Stimulated activated effector memory CD8-positive, alpha-beta T cell treated with anti-CD3 and anti-CD28 coated beads, Interleukin-12 subunit alpha, Interleukin-12 subunit beta, amount 100 ng/mL, for 72 hours (primary cell): Measurements from ENCODE around the gene CORO7.

Experiments
- ATAC-seq: fragments of 150-1000 bp; cut with Tn5 transposase; 2 replicates; pipeline ENCODE4 v1.10.0; 2021
- DNase-seq, 2 donors: peaks; one replicate each; pipeline ENCODE4 v3.0.0; 2021 to 2022; ENCODE audit warnings: low spot score in 2 of 2
- H3K27ac Mint-ChIP-seq: one replicate; pipeline ENCODE4 v1.8.0; 2022; ENCODE audit warnings: mild to moderate bottlenecking, mixed read lengths
- H3K36me3 Mint-ChIP-seq: one replicate; pipeline ENCODE4 v1.8.0; 2022; ENCODE audit warnings: mild to moderate bottlenecking, mixed read lengths
- H3K4me1 Mint-ChIP-seq: one replicate; pipeline ENCODE4 v1.8.0; 2022; ENCODE audit warnings: mixed read lengths
- H3K4me3 Mint-ChIP-seq: one replicate; pipeline ENCODE4 v1.8.0; 2022; ENCODE audit warnings: mild to moderate bottlenecking, mixed read lengths
- H3K9me3 Mint-ChIP-seq: one replicate; pipeline ENCODE4 v1.8.0; 2022; ENCODE audit warnings: mixed read lengths

Gene CORO7

DNA sequence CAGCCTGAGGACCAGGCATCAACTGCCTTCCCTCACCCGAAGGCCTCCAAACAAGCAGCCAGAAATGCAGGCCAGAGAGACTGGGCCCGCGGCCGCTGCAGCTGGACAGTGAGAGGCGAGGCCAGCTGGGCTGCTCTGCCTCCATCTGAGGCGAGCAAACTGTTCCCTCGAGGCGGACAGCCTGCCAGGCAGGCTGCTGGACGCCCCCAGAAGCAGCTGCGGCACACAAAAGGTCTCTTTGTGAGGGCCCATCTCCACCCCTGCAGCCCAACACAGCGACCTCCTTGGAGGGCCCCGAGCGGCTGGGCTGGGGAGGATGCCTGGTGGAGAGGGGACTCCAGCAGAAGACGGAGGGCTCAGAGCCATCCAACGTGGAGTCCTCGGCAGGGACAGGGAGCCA lies 4.7 kb downstream of the CORO7 start:
- H3K36me3 Mint-ChIP-seq = peaks cover 90% of the 10 kb centered on the region
- no peaks in the 10 kb centered on the region for H3K9me3 Mint-ChIP-seq
- H3K4me3 Mint-ChIP-seq = no peak overlapping the region
- peaks cover 41% of the 10 kb centered on the region for H3K4me1 Mint-ChIP-seq
- ATAC-seq (no peak), DNase-seq (no peak)
- H3K27ac Mint-ChIP-seq = peak overlapping the region; percentile 56

DNA sequence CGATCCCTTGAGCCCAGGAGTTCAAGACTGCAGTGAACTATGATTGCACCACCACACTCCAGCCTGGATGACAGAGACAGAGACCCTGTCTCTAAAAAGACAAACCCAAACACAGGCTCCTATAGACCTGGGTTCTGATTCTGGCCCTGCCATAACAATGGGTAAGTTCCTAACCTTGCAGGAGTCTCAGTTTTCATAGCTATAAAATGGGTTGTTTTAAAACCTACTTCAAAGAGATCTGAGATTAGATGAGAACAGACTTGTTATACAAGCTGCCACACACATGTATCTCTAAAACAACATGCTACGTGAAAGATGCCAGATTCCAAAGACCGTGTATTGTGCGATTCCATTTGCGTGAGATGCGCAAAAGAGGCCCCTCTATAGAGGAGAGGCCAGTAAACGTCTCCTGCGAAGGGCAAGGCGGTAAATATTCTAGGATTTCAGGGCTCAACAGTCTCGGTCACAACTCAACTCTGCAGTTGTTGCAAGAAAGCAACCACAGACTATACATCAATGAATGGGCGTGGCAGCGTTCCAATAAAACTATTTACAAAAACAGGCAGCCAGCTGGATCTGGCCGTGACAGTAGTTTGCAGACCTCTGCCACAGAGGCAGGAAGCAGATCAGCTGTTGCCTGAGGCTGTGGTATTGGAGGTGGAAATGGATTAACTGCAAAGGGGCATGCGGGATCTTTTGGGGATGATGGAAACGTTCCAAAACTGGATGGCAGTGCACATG lies 5.9 kb downstream of the CORO7 start:
- ATAC-seq (no peak), DNase-seq (no peak)
- Mint-ChIP-seq H3K36me3 (peaks cover 99% of the 10 kb centered on the region), H3K4me3 (no peak overlapping the region), H3K4me1 (peaks cover 36% of the 10 kb centered on the region), H3K9me3 (no peaks in the 10 kb centered on the region), H3K27ac (peak overlapping the region; percentile 56)

DNA sequence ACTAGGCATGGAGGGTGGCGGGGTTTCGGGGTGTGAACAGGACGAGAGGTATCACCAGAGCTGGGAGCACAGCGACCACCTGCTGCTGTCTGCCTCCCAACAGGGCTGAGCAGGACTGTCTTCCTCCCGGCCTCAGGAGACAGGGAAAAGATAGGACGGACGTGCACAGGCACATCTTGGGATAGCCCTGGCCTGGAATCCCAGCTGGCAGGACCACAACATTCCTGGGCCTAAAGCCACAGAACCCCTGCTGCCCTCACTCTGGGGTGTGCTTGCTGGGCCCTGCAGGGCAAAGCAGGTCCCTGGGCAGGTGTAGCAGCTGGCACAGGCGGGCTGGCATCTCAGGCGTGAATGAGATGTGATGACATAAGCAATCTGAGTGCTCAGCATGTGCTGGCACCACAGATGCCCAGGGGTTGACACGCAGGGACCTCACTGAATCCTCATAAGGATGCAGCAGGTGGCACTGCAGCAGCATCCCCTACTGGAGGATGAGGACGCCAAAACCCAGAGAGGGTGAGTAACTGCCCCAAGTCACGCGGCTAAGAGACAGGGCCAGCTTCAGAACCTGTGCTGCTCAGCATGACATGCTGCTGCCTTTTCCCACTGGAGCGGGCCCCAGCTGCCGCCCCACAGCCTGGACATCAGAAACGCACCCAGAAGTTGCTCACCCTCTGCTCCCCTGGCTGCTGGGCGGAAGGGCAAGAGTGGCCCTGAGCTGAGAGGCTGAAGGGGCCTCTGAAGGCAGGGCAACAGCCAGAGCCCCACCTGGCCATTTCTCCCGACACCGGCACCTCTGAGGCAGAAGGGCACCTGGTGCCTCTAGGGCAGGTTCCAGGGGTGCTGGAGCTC lies 7.1 kb downstream of the CORO7 start:
- H3K4me1 Mint-ChIP-seq = peaks cover 31% of the 10 kb centered on the region
- ATAC-seq = no peak
- H3K4me3 Mint-ChIP-seq = no peak overlapping the region
- no peak for DNase-seq
- no peaks in the 10 kb centered on the region for H3K9me3 Mint-ChIP-seq
- H3K36me3 Mint-ChIP-seq = peaks cover 99% of the 10 kb centered on the region
- peak overlapping the region; percentile 8 for H3K27ac Mint-ChIP-seq

DNA sequence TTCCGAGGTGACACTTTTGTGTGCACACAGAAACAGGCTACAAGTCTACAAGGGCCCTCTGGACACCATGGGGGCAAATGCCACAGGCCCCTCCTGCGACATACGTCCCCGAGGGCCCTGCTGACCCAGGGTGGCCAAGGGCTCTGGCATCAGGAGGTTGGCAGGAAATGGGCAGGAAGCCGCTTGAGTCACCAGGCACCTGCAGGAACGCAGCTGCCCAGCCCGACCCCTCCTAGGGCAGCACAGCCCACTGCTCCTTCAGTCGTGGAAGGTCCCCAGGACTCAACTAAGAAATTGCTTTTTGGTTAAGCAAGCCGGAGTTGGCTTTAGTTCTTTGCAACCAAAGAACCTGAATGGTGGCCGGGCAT lies 8.1 kb downstream of the CORO7 start:
- peak overlapping the region; percentile 8 for H3K27ac Mint-ChIP-seq
- ATAC-seq = no peak
- H3K9me3 Mint-ChIP-seq = no peaks in the 10 kb centered on the region

DNA sequence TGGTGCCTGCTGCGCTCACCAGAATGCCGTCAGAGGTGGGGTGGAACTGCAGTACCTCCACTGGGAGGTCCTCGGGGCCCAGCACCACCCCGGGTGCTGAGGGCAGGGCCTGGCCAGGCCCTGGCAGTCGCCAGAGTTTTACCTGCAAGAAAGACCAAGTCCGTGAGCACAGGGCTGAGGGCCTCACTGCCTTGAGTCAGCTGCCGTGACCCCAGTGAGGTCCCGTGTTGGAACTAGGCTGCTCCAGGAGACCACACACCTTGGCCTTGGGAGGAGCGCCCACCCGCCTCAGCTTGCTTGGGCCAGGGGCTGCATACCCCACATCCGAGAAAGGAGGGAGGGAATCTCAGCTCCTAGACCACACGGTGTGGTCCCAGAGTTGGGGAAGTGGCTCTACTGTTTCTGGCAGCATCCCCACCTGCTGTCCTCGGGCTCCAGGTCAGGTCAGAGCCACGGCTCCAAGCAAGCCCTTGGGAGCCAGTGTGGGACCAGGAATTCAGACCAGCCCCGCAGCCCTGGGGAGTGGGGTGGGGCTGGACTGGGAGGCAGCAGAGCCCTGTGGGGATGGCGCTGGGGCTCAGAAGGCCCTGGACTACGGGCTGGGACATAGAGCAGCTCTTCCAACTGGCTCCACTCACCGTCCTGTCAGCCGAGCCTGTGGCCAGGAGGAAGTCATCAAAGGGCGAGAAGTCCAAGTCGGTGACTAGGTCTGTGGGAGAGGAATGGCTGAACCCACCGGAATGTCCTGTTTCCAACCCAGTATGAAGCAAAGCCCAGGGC lies 8.7 kb downstream of the CORO7 start:
- H3K27ac Mint-ChIP-seq = no peak overlapping the region
- peaks cover 22% of the 10 kb centered on the region for H3K4me1 Mint-ChIP-seq
- H3K36me3 Mint-ChIP-seq = peaks cover 100% of the 10 kb centered on the region
- no peaks in the 10 kb centered on the region for H3K9me3 Mint-ChIP-seq
- DNase-seq (no peak), ATAC-seq (no peak)
- no peak overlapping the region for H3K4me3 Mint-ChIP-seq

More for the DNA sequence above, 8.1 kb downstream of the CORO7 start:
- Mint-ChIP-seq H3K36me3 (peaks cover 100% of the 10 kb centered on the region), H3K4me3 (no peak overlapping the region), H3K4me1 (peaks cover 28% of the 10 kb centered on the region)
- DNase-seq = no peak

DNA sequence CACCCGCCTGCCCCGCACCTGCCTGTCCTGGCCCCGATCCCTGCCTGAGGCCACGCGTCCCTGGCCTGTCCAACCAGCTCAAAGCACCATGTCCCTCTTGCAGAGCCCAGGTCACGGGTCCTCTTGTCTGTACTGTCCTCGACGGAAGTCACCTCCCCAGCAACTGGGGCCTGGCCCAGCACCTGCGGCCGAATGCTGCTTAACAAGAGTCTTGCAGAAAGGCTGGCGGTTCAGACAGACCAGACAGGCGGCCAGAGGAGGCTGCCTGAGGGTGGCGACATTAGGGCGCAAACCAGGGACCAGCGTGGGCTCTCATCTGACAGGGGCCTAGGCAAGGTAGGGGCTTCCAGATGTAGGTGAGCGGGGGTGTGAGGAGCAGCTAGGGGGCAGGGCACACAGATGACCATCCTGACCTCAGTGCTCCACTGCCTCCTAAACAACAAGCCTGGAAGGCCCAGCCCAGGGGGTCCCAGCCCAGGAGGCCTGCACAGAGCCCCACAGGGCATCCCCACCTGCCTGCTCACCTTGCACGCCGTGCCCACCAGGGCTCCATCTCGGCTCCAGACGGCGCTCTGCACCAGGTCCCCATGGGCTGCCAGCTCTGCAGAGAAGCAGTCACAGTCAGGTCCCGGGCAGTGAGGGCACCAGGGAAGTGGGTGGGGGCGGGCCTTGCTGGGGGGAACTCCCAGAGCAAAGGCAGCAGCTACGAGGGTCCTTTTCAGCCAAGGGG lies 11.3 kb downstream of the CORO7 start:
- peaks cover 20% of the 10 kb centered on the region for H3K4me1 Mint-ChIP-seq
- no peaks in the 10 kb centered on the region for H3K9me3 Mint-ChIP-seq
- peaks cover 100% of the 10 kb centered on the region for H3K36me3 Mint-ChIP-seq
- DNase-seq (no peak), ATAC-seq (peak; percentile 9)
- peak overlapping the region; percentile 84 for H3K27ac Mint-ChIP-seq
- H3K4me3 Mint-ChIP-seq = no peak overlapping the region

DNA sequence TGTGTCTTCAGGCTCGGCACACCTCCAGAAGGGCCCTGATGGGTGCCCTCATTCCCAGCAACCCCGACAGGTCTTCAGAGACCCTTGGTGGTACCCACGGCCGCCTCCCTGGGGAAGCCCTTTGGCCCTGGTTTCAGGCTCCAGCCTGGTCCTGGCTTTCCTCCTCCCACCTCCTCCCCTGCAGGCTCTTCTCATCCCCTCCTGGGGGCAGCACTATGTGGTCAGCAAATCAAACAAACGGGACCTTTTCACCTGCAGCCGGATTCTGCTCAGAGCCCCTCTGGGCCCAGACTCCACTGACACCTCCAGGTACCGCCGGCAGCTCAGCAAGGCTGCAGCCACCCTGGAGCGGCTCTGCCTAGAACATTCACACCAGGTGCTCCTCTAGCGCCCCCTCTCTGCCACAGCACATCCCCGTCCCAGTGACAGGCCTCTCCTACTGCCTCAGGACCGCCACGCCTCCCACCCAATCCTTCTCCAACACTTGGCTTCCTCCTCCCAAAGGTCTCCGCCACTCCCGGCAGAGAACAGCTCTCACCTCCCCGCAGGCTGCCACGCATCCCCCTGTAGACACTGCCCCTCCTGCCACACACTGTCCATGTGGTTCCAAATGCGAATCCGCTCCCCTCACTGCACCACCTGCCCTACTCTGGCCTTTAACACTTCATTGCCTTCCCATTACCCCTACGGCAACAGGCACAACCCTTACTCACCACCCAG lies 12.0 kb downstream of the CORO7 start:
- H3K27ac Mint-ChIP-seq = peak overlapping the region; percentile 84

DNA sequence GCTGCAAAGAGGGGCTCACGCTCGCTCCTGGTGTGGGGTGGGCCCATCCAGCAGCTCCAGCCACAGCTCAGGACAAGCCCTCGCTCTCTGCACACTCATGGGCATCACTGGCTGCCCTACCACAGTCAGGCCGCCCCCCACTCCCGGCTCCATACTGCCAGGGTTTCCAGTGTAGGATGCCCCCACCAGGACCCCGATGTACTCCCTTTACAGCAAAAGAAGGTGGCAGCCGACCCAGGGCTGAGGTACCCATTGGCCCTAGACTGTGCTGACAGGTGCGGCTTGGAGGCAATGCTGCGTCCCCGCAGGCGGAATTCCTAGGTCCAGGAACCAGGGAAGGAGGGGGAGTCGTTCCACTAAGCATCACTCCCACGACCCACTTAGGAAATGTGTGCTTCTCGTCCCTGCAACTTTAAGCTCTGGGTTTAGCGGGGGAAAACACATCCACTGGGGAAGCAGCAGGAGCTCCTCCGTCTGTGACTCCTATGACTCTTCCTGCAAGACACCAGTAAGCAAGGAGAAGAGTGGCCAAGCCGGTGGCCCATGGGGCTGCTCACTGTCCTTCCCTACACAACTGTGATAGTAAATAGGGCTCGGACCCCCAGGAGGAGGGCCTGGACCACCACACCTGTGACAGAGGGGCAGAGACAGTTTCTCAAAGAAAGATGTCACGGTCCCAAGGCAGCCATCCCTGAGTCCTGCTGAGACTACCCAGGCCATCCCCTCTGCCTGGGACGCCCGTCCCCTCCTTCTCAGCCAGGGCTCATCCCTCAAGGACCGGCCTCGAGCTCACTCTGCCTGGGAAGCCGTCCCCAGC lies 13.1 kb downstream of the CORO7 start:
- Mint-ChIP-seq H3K4me1 (peaks cover 30% of the 10 kb centered on the region), H3K36me3 (peaks cover 100% of the 10 kb centered on the region), H3K4me3 (no peak overlapping the region), H3K9me3 (no peaks in the 10 kb centered on the region), H3K27ac (no peak overlapping the region)
- DNase-seq (no peak), ATAC-seq (no peak)

More for the DNA sequence above, 12.0 kb downstream of the CORO7 start:
- Mint-ChIP-seq H3K4me3 (no peak overlapping the region), H3K9me3 (no peaks in the 10 kb centered on the region), H3K36me3 (peaks cover 100% of the 10 kb centered on the region), H3K4me1 (peaks cover 26% of the 10 kb centered on the region)
- peak; percentile 52 for ATAC-seq
- DNase-seq = no peak

DNA sequence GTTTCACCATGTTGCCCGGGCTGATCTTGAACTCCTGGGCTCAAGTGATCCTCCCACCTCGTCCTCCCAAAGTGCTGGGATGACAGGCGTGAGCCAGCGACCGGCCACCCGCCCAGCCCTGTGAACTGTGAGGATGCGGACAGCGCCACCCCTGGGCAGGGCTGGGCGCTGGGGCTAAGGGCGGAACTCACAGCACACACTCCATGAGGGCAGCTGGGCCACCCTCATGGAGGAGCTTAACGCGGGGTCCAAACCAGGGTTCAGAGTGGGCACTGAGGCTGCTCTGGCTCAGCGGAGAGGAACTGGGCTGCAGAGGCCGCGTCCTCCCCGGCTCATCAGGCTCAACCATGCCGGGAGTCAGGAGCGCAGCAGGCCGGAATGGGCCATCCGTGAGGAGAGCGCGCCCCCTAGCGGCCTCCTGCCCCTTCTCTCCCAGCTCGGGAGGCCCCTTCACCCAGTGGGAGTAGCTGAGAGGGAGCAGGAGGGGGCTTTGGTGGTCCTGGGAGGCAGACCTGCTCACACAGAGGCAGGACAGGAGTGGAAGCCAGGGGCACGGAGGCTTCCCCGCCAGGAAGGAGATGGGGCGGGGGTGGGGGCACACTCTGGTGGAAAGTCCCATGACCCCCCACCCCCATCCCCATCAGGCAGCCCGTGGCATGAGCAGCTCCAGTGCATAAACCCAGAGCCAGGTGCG lies 13.8 kb downstream of the CORO7 start:
- H3K36me3 Mint-ChIP-seq = peaks cover 100% of the 10 kb centered on the region
- H3K9me3 Mint-ChIP-seq = no peaks in the 10 kb centered on the region
- DNase-seq (peak; percentile 64 to 80), ATAC-seq (peak; percentile 80)
- H3K4me1 Mint-ChIP-seq = peaks cover 30% of the 10 kb centered on the region
- no peak overlapping the region for H3K4me3 Mint-ChIP-seq
- no peak overlapping the region for H3K27ac Mint-ChIP-seq

DNA sequence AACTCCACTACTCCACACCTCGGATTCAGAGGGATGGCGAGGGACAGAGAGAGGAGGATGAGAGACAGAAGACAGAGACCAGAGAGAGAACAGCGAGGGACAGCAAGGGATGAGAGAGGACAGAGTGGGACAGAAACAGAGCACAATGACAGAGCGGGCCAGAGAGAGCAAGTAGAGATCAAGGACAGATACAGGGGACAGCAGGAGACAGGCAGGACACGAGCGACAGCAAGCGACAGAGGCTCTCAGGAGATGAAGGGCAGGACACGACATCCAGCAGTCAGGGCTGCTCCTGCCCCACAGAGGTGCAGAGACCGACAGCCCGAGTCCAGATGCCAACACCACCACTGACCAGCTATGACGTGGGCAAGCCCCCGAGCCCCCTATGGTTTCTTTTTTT lies 14.9 kb downstream of the CORO7 start:
- Mint-ChIP-seq H3K36me3 (peaks cover 100% of the 10 kb centered on the region), H3K4me1 (peaks cover 30% of the 10 kb centered on the region), H3K4me3 (no peak overlapping the region), H3K27ac (no peak overlapping the region), H3K9me3 (no peaks in the 10 kb centered on the region)
- DNase-seq (no peak), ATAC-seq (no peak)

DNA sequence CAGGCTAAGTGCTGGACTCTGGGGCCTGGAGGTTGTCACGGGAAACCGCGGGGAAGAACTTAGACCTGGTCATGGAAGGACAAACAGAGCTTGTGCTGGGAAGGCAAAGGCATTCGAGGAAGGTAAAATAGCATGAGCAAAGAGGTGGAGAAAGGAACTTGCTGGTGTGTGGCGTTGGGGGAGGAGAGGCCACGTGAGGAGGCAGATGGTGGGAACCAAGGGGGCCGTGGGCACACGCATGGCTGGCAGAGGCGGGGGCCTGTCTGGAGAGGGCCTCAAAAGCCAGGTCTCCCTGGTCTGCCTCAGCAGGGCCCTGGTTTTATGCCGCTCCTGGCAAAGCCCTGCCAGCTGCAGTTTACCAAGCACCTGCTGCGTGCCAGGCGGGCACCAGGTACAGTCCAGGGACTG lies 15.3 kb downstream of the CORO7 start:
- DNase-seq = no peak
- peaks cover 30% of the 10 kb centered on the region for H3K4me1 Mint-ChIP-seq
- peak overlapping the region; percentile 37 for H3K27ac Mint-ChIP-seq
- H3K9me3 Mint-ChIP-seq = no peaks in the 10 kb centered on the region
- H3K4me3 Mint-ChIP-seq = no peak overlapping the region
- no peak for ATAC-seq
- H3K36me3 Mint-ChIP-seq = peaks cover 100% of the 10 kb centered on the region

DNA sequence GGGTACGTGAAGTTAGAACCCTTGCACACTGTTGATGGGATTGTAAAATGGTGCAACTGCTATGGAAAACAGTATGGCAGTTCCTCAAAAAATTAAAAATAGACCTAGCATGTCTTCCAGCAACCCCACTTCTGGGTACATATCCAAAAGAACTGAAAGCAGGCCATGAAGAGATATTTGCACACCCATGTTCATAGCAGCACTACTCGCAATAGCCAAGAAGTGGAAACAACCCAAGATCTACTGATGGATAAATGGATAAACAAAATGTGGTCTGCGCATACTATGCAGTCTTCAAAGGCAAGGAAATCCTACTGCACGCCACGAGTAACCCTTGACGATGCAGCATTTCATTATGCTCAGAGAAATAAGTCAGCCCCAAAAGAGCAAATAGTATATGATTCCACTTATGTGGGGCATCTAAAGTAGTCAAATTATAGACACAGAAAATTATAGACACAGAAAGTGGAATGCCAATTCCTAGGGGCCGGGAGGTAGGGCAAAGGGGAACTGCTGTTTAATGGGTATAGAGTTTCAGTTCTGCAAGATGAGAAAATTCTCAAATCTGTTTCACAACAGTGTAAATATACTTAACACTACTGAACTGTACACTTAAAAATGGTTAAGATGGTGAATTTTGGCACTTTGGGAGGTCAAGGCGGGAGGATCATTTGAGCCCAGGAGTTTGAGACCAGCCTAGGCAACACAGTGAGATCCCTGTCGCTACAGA lies 17.2 kb downstream of the CORO7 start:
- peaks cover 28% of the 10 kb centered on the region for H3K4me1 Mint-ChIP-seq
- peaks cover 100% of the 10 kb centered on the region for H3K36me3 Mint-ChIP-seq
- peak overlapping the region; percentile 79 for H3K27ac Mint-ChIP-seq
- no peaks in the 10 kb centered on the region for H3K9me3 Mint-ChIP-seq
- no peak overlapping the region for H3K4me3 Mint-ChIP-seq
- no peak for DNase-seq
- no peak for ATAC-seq
